Transverse colon (tissue), 4 donors: Measurements from ENCODE around the gene ITGAD.

ENCODE experiments used
- POLR2AphosphoS5 ChIP-seq, 3 donors: sonication (generic); formaldehyde crosslinking; IDR thresholded peaks; one replicate each; pipeline ENCODE4 v1.6.1; 2016; ENCODE audit warnings: antibody characterized with exemption in 3 of 3
- TF ChIP-seq, protein P1 (sequence below), 5 experiments: fragments of 200-600 bp in 3 of 5; fragments of 450-650 bp in 2 of 5; sonication (generic) in 3 of 5; IDR thresholded peaks; 1 replicate in 2 of 5; 2 replicates in 3 of 5; pipeline ENCODE4 v1.5.1; 2016 to 2017; ENCODE audit warnings: antibody characterized with exemption in 5 of 5, inconsistent platforms in 3 of 5, mild to moderate bottlenecking in 2 of 5, moderate library complexity in 1 of 5

DNA sequence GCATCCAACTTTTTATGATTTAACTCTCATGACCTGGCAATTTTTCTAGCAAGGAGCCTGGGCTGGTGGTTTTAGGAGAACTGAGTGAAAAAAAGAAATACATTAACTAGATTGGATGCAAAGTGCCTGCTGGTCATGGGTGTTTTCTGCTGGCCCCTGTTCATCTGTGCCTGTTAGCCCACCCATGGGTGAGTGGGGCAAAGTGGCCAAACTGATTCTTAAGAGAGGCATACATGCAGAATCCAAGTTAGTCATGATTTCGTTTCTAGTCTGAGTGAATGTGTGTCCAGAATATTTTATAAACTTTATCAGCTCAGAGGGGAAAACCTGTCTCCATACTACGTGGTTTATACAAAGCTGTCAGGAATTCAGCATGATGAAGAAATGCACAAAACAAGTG, 4.6 kb upstream of the ITGAD start:
- TF ChIP-seq, protein P1, sequence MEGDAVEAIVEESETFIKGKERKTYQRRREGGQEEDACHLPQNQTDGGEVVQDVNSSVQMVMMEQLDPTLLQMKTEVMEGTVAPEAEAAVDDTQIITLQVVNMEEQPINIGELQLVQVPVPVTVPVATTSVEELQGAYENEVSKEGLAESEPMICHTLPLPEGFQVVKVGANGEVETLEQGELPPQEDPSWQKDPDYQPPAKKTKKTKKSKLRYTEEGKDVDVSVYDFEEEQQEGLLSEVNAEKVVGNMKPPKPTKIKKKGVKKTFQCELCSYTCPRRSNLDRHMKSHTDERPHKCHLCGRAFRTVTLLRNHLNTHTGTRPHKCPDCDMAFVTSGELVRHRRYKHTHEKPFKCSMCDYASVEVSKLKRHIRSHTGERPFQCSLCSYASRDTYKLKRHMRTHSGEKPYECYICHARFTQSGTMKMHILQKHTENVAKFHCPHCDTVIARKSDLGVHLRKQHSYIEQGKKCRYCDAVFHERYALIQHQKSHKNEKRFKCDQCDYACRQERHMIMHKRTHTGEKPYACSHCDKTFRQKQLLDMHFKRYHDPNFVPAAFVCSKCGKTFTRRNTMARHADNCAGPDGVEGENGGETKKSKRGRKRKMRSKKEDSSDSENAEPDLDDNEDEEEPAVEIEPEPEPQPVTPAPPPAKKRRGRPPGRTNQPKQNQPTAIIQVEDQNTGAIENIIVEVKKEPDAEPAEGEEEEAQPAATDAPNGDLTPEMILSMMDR (IDR thresholded peaks at IDR 0.05) = no peak
- no peak for TF ChIP-seq POLR2AphosphoS5 (IDR thresholded peaks at IDR 0.05)
